GM12878 (cell line): ENCODE results near the gene EHHADH. TPM values are rescaled to one million over a fixed set of nuclear protein-coding genes. Genes with fewer than 3 reads are reported as not detected.

Experiments used
- ATAC-seq: fragments of 200-7000 bp; cut with Tn5 transposase; 3 replicates; pipeline ENCODE4 v1.9.1; 2020; ENCODE audit warnings: mild to moderate bottlenecking, moderate library complexity
- BruUV-seq: library from RNA; stranded (reverse); fragments of 400-500 nt; replicated peaks from 2 replicates; lab custom pipeline; 2021; lab: Mats Ljungman, UMichigan
- CTCF ChIA-PET: fragments of 300-600 bp; sonication (Branson Sonifier 250); formaldehyde crosslinking; extraction: SDS; loops from one replicate; lab custom pipeline; 2021; ENCODE audit warnings: inconsistent platforms; lab: Yijun Ruan, JAX
- POLR2A ChIA-PET: fragments of 350-600 bp; formaldehyde crosslinking; extraction: SDS; loops from one replicate; lab custom pipeline; 2021; ENCODE audit warnings: inconsistent platforms; lab: Charles Lee
- RAD21 ChIA-PET: fragments of 300-600 bp; sonication (Branson Sonifier 250); formaldehyde crosslinking; loops from one replicate; lab custom pipeline; 2023; ENCODE audit warnings: antibody characterized with exemption; ENCODE audit not compliant: unreplicated experiment; lab: Charles Lee
- SMC1A ChIA-PET: fragments of 300-600 bp; sonication (Branson Sonifier 250); formaldehyde crosslinking; loops from one replicate; lab custom pipeline; 2023; ENCODE audit not compliant: unreplicated experiment, uncharacterized antibody; lab: Charles Lee
- DNase-seq: peaks from one replicate; pipeline ENCODE4 v3.0.0-alpha.2; 2011; ENCODE audit warnings: low read depth, low spot score
- FAIRE-seq: peaks from 3 replicates; lab custom pipeline; 2011; peaks lifted over from hg19 to GRCh38; lab: Jason Lieb, UNC
- H2AFZ ChIP-seq: 2 replicates; pipeline ENCODE4 v1.6.0; 2011; ENCODE audit warnings: low read depth, low read length, control low read depth; ENCODE audit not compliant: control insufficient read depth
- H3K27ac ChIP-seq: 2 replicates; pipeline ENCODE4 v1.5.1; 2011; ENCODE audit warnings: control low read depth; ENCODE audit not compliant: control insufficient read depth, insufficient read depth
- H3K27me3 ChIP-seq, 2 experiments: replicated peaks in 1 of 2; 2 replicates each; pipeline versions ENCODE4 v1.6.0 to v1.6.1; 2011; ENCODE audit warnings: low read length in 1 of 2; ENCODE audit not compliant: control insufficient read depth in 2 of 2, insufficient read depth in 2 of 2
- H3K36me3 ChIP-seq, 2 experiments: 2 replicates each; pipeline ENCODE4 v1.5.1; 2011; ENCODE audit warnings: low read length in 1 of 2; ENCODE audit not compliant: control insufficient read depth in 2 of 2, insufficient read depth in 2 of 2
- H3K4me1 ChIP-seq: 2 replicates; pipeline ENCODE4 v1.6.1; 2011; ENCODE audit warnings: mild to moderate bottlenecking, low read length, moderate library complexity, mixed read lengths; ENCODE audit not compliant: control insufficient read depth, insufficient read depth
- H3K4me2 ChIP-seq: 2 replicates; pipeline ENCODE4 v1.6.0; 2011; ENCODE audit warnings: control low read depth; ENCODE audit not compliant: control insufficient read depth, insufficient read depth
- H3K4me3 ChIP-seq: fragments of 200-600 bp; sonication (generic); 2 replicates; pipeline ENCODE4 v1.5.1; 2016
- H3K79me2 ChIP-seq: 2 replicates; pipeline ENCODE4 v1.6.0; 2011; ENCODE audit warnings: low read length; ENCODE audit not compliant: control insufficient read depth, insufficient read depth
- H3K9ac ChIP-seq: 2 replicates; pipeline ENCODE4 v1.8.0; 2011; ENCODE audit warnings: low read length, control low read depth, mixed read lengths; ENCODE audit not compliant: control insufficient read depth, insufficient read depth
- H3K9me3 ChIP-seq: replicated peaks from 3 replicates; pipeline ENCODE4 v1.5.1; 2011; ENCODE audit warnings: mild to moderate bottlenecking, low read length; ENCODE audit not compliant: control insufficient read depth, insufficient read depth
- H4K20me1 ChIP-seq: 2 replicates; pipeline ENCODE4 v1.6.0; 2011; ENCODE audit not compliant: control insufficient read depth, insufficient read depth
- HSF1 ChIP-seq: fragments of 150-350 bp; IDR thresholded peaks from 2 replicates; pipeline ENCODE4 v1.6.1; 2014; ENCODE audit warnings: mild to moderate bottlenecking, low read depth, low read length
- RFX5 ChIP-seq: IDR thresholded peaks from 2 replicates; pipeline ENCODE4 v1.6.1; 2011; ENCODE audit warnings: low read depth, low read length, improper control_type of control experiment
- SPI1 ChIP-seq: IDR thresholded peaks from 2 replicates; pipeline ENCODE4 v1.6.1; 2011; ENCODE audit warnings: low read depth, mild to moderate bottlenecking, low read length, moderate library complexity, borderline replicate concordance; ENCODE audit not compliant: insufficient read depth
- SUPT20H ChIP-seq: IDR thresholded peaks from 2 replicates; pipeline ENCODE4 v1.6.1; 2011; ENCODE audit warnings: low read depth, mild to moderate bottlenecking, low read length, moderate library complexity, borderline replicate concordance; ENCODE audit not compliant: control insufficient read depth
- WGBS: methylation state at CpG from one replicate; pipeline ENCODE4 v1.1.6; 2016; ENCODE audit warnings: low lambda C conversion rate; ENCODE audit not compliant: insufficient replicate concordance, insufficient coverage; ENCODE audit errors: missing lambda C conversion rate; 5-methylcytosine and 5-hydroxymethylcytosine counted together
- in situ Hi-C: fragments of 300-500 bp; cut with MboI; formaldehyde crosslinking; loops from 9 replicates; pipeline ENCODE4 v1.14.3; 2018; ENCODE audit warnings: mixed read lengths
- intact Hi-C: fragments of 100-400 bp; cut with micrococcal nuclease; formaldehyde crosslinking; loops from one replicate; pipeline ENCODE4 v1.14.2; 2022; ENCODE audit not compliant: unreplicated experiment
- polyA plus RNA-seq, 11 experiments: library from polyadenylated mRNA; depleted of rRNA in 4 of 11; unstranded in 6 of 11; stranded (reverse) in 5 of 11; fragments of >200 nt; fragmentation: Nextera tagmentation in 4 of 11; fragmentation: Illumina TruSeq in 1 of 11; extraction: Ambion mirVana in 4 of 11; extraction: Trizol in 1 of 11; gene quantifications; 1 replicate in 1 of 11; 2 replicates in 10 of 11; pipeline versions ENCODE4 v1.2.1 to v1.2.3, GENCODE V29; 2011 to 2016; ENCODE audit warnings: inconsistent platforms in 2 of 11, missing spikeins in 2 of 11, low read depth in 1 of 11
- total RNA-seq, 4 experiments: library from RNA; depleted of rRNA in 3 of 4; stranded (reverse); fragments of >200 nt in 3 of 4; fragmentation: Illumina TruSeq in 1 of 4; extraction: Trizol in 1 of 4; gene quantifications; 2 replicates each; pipeline versions ENCODE4 v1.2.1 to v1.2.3, GENCODE V29; 2013 to 2021

The EHHADH gene
- total and polyA plus RNA-seq, 10 of the 15 experiments (the other 5 are each of a cell fraction or from before 2014, with no cell fraction given) = 0.96 to 8.4 (median 5.3) TPM

GRCh38 chr3:185175370-185175987, 78.4 kb downstream of the EHHADH start (continued):
- TF ChIP-seq SUPT20H = no peak

- intact Hi-C loops (no loop called here), in situ Hi-C loops (no loop called here)
- Histone ChIP-seq H3K27me3 (no peaks in the 10 kb centered on the region), H3K4me1 (peaks cover 21% of the 10 kb centered on the region), H3K4me3 (no peak overlapping the region), H3K36me3 (no peaks in the 10 kb centered on the region), H3K4me2 (no peak overlapping the region), H4K20me1 (no peaks in the 10 kb centered on the region), H2AFZ (peak overlapping the region; percentile 49), H3K79me2 (no peaks in the 10 kb centered on the region), H3K9me3 (no peaks in the 10 kb centered on the region), H3K27ac (no peak overlapping the region), H3K9ac (no peak overlapping the region)
- ATAC-seq (no peak), DNase-seq (peak; percentile 30), FAIRE-seq (no peak)
- BruUV-seq = no TSS peak
- WGBS = 49% methylated on average over 11 of the region's 11 CpGs
- ChIA-PET RAD21 (interaction anchor here (1.5 kb wide), 1 partner anchor 136 kb away, joined by 4 read pairs; no protein-coding TSS in a partner anchor), POLR2A (interaction anchor here (0.6 kb wide), 1 partner anchor 295 kb away, joined by 3 read pairs; no protein-coding TSS in a partner anchor), CTCF (interaction anchor here (0.6 to 1.9 kb wide), 3 partner anchors 44 to 136 kb away, joined by 3 to 6 read pairs (median 4); no protein-coding TSS in a partner anchor), SMC1A (interaction anchor here (0.8 to 1.9 kb wide), 4 partner anchors 7 to 207 kb away, joined by 3 to 5 read pairs (median 4); no protein-coding TSS in a partner anchor)
- TF ChIP-seq HSF1 = no peak
- TF ChIP-seq RFX5 = peak; percentile 68; the same call in 1 of the 2 replicates
- TF ChIP-seq SPI1 = peak; percentile 53; the same call in 1 of the 2 replicates
Observed at GRCh38 chr3:185172086-185173049, 81.5 kb downstream of the EHHADH start.
